GM12872 (cell line): ENCODE measurements around the gene PITHD1.

Experiments
- CTCF ChIP-seq: IDR thresholded peaks from 3 replicates; pipeline ENCODE4 v1.5.1; 2011; ENCODE audit warnings: low read depth, mild to moderate bottlenecking, low read length, moderate library complexity; ENCODE audit not compliant: insufficient read depth

The PITHD1 gene

DNA sequence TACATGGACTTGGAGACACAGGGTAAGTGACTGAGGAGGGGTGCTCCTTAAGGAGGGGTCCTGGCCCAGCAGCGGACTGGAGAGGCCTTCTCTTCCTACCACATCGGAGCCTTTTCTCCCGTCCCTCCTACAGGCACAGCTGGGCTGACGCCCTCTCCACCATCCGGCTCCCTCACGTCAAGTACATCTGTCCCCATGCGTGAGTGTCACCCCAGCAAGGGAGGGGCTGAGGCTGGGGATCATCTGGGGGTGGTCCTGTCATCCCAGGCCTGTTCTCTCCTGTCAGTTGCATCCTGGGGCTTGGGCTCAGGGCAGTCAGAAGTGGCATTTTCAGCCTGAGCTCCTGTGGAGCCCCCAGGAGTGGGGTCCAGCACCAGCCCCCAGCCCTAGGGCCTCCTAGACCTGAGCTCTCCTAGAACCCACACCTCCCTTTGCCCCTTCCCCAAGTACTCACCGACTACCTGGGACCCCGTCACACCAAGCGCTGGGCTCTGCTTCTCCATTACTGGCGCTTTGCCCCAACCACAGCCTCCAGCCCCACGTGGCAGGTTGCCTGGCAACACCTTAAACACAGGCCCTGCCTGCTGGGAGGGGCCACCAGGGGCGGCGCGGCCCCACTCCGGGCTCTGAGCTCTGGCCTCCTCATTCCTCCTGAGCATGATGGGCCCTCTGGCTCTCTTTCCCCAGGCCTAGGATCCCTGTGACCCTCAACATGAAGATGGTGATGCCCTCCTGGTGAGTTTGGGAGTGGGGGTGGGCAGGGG is 15.0 kb downstream of the PITHD1 start:
- no peak for TF ChIP-seq CTCF

- TF ChIP-seq CTCF = no peak
Measured at GRCh38 chr1:23793861-23794731, 15.9 kb downstream of the PITHD1 start.

DNA sequence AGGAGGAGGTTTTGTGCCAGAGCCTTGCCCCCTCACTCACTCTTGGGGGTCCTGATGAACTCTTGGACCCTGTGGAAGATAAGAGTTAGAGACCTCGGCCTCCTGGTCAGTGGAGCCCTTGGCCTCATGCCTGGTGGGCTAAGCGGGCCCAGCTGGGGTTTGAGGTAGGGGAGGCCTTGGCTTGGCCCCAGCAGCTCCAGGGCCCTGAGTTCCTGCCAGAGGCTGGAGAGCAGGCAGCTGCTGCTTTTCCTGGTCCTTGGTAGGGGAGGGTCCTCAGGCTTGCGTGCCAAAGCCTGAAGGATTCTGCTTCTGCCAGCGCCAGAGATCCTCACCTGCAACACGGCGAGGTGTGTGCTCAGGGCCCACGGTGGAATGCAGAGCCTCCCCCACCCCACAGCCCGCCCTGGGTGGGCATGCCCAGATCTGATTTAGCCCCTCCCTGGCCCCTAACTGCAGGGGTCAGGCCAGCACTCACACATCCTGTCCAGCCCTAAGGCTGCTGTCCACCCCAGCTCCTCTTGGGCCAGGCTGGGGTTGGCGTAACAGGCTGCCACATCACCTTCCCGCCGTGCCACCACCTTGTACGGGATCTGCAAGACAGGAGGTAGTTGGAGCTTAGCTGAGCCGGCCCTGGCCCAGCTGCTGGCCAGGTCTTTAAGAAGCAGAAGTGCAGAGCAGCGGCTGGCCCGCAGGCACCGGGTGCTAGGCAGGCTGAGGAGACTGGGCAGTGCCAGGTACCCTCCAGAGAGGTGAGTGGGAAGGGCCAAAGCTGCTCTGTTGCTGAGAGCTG is 17.7 kb downstream of the PITHD1 start:
- no peak for TF ChIP-seq CTCF

- no peak for TF ChIP-seq CTCF
Measured at GRCh38 chr1:23796466-23797271, 18.5 kb downstream of the PITHD1 start.

DNA sequence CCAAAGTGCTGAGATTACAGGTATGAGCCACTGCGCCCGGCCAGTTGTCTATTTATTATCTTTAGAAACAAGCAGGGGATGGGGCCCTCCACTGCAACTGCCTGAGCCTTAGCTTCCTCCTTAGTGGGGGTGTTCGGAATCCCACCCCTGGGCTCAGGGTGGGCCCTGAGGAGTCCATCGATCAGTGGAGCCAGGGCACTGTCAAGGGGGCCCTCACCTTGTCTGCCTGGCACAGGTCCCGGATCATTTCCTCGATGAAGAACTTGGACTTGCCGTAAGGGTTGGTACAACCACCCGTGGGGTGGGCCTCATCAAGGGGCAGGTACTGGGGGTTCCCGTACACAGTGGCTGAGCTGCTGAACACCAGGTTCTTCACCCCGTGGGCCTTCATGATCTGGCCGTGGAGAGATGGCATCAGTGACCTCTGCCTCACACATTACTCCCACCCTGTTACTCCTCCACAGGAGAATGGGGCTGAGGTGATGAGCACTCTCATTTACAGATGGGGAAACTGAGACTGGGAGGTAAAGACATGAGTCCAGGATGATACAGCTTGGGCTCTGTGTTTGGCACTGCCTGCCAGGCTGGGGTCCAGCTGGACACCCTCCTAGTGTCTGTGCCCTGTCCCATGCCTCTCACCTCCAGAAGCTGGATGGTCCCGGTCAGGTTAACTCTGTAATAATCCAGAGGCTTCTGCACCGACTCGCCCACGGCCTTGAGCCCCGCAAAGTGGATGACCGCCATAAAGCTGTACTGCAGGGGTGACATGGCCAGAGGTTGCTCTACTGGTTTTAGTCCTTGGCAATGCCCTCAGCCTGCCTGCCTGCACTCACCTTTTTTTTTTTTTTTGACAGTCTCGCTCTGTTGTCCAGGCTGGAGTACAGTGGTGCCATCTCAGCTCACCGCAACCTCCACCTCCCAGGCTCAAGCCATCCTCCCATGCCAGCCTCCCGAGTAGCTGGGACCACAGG is 19.5 kb downstream of the PITHD1 start:
- TF ChIP-seq CTCF = no peak

- TF ChIP-seq CTCF = no peak
Measured at GRCh38 chr1:23798662-23799142, 20.5 kb downstream of the PITHD1 start.
